ENCODE results near the gene OR6K6.

DNA sequence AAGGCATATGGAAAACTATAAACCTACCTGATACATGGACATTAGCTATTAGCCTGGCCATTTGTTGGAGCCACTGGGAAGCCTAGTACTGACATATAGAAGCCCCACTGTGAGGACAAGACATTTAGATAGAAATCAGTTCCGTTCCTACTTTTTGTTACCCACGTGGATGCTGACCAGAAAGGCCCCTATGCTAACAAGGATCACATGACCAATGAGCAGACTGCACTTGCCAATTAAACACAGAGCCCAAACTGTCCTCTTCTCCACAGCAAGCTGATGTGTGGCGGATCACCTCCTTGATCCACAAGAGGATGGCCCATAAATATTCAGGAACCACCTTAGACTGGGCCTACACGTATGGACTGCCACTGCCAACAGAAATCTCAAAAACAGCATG lies 22.8 kb upstream of the OR6K6 start:
- TF ChIP-seq POLR2AphosphoS5 (IDR thresholded peaks at IDR 0.05; ENCODE audit: low read depth, low read length): no peak
- TF ChIP-seq SIN3A (IDR thresholded peaks at IDR 0.05; ENCODE audit: borderline replicate concordance, insufficient read depth, low read length): no peak
- no peak for TF ChIP-seq REST (IDR thresholded peaks at IDR 0.05; ENCODE audit: insufficient read depth in 1 of 2, low read depth in 2 of 2, low read length in 2 of 2)
- no peak for TF ChIP-seq TAF1 (IDR thresholded peaks at IDR 0.05; ENCODE audit: borderline replicate concordance, insufficient read depth, low read length)

Measured in PFSK-1 (cell line).